ENCODE measurements around the gene GPR162. TPM values are rescaled to one million over a fixed set of nuclear protein-coding genes. Genes with fewer than 3 reads are reported as not detected.

GPR162 gene
- total RNA-seq, 1 experiment from 2014 or later = 2.3 TPM

- no peaks in the 10 kb centered on the region for H3K9me3 ChIP-seq (ENCODE audit: control insufficient read depth in 1 of 2, insufficient read depth in 1 of 2, low read depth in 1 of 2, low read length in 2 of 2)
- H3K27me3 ChIP-seq (ENCODE audit: insufficient read depth, low read length) = no peaks in the 10 kb centered on the region
- no peaks in the 10 kb centered on the region for H4K20me1 ChIP-seq (ENCODE audit: insufficient read depth)
- RAD21 ChIA-PET (ENCODE audit: low non-redundant PET in 1 of 2, low total read pairs in 2 of 2, uncharacterized antibody in 2 of 2, unreplicated experiment in 2 of 2) = no interaction called here
- H3K4me1 ChIP-seq (ENCODE audit: control insufficient read depth in 1 of 2, insufficient read depth in 2 of 2, low read length in 2 of 2) = peaks cover 0 to 15% of the 10 kb centered on the region in 2 experiments; a peak in 2 of 4 replicates
- no peaks in the 10 kb centered on the region for H3K79me2 ChIP-seq (ENCODE audit: insufficient read depth, low read length)
- no peaks in the 10 kb centered on the region for H3K9me2 ChIP-seq (ENCODE audit: insufficient read depth)
- POLR2A ChIA-PET = interaction anchor here (4.4 kb wide), 1 partner anchor 13 kb away, joined by 19 read pairs; the partner anchor contains the start of genes CDCA3 and USP5
- no peak for ATAC-seq
- CTCF ChIA-PET = interaction anchor here (1.2 kb wide), 1 partner anchor 33 kb away, joined by 4 read pairs; no protein-coding TSS in a partner anchor
- H3K36me3 ChIP-seq (ENCODE audit: control insufficient read depth in 1 of 2, insufficient read depth in 2 of 2, low read length in 2 of 2) = peaks cover 7 to 8% of the 10 kb centered on the region in 2 experiments; a peak in 2 of 4 replicates
- TF ChIP-seq RAD21 (IDR thresholded peaks at IDR 0.05; ENCODE audit: low read depth) (no peak), ZBTB33 (IDR thresholded peaks at IDR 0.05; ENCODE audit: extremely low read depth, insufficient replicate concordance, low read length) (no peak), CEBPB (IDR thresholded peaks at IDR 0.05; ENCODE audit: low read depth) (no peak), ELF1 (IDR thresholded peaks at IDR 0.05; ENCODE audit: borderline replicate concordance, low read depth) (no peak), ZNF274 (IDR thresholded peaks at IDR 0.05; ENCODE audit: low read depth, low read length) (no peak), CBX3 (IDR thresholded peaks at IDR 0.05; ENCODE audit: low read depth) (no peak), EZH2 (IDR thresholded peaks at IDR 0.05) (no peak), FOSL1 (IDR thresholded peaks at IDR 0.05; ENCODE audit: low read depth) (no peak), EZH2phosphoT487 (IDR thresholded peaks at IDR 0.05; ENCODE audit: borderline replicate concordance) (no peak), TCF7L2 (IDR thresholded peaks at IDR 0.05; ENCODE audit: borderline replicate concordance, extremely low read depth, insufficient read depth, insufficient read length) (no peak), ZFX (IDR thresholded peaks at IDR 0.05) (no peak), POLR2A (IDR thresholded peaks at IDR 0.05; ENCODE audit: borderline replicate concordance, extremely low read depth, insufficient read depth, insufficient read length) (no peak), POLR2AphosphoS5 (IDR thresholded peaks at IDR 0.05; ENCODE audit: low read depth, low read length) (no peak)
- TF ChIP-seq, protein P1, sequence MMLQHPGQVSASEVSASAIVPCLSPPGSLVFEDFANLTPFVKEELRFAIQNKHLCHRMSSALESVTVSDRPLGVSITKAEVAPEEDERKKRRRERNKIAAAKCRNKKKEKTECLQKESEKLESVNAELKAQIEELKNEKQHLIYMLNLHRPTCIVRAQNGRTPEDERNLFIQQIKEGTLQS (IDR thresholded peaks at IDR 0.05) = no peak
- no peak overlapping the region for H3K9ac ChIP-seq (ENCODE audit: low read length)
- no peak overlapping the region for H3K4me2 ChIP-seq (ENCODE audit: low read length)
- H2AFZ ChIP-seq (ENCODE audit: low read depth, low read length, poor library complexity, severe bottlenecking) = no peak overlapping the region
- BruUV-seq (replicated peaks) = no TSS peak
- H3K4me3 ChIP-seq (replicated peaks in 1 of 2; ENCODE audit: low read depth in 1 of 2, low read length in 2 of 2) = no peak overlapping the region
- no peak for DNase-seq (ENCODE audit: low read depth, low spot score)
- no peak overlapping the region for H3K27ac ChIP-seq (ENCODE audit: low read depth, low read length)
- intact Hi-C loops (cut with micrococcal nuclease) = no loop called here
Observed at GRCh38 chr12:6838854-6839253, 17.2 kb downstream of the GPR162 start.

All from HCT116 (cell line).